Mesothelial cell of epicardium (in vitro differentiated cells): ENCODE data around the gene KLHL25. TPM values are rescaled to one million over a fixed set of nuclear protein-coding genes. Genes with fewer than 3 reads are reported as not detected.

Experiments
- DNase-seq, 2 experiments: peaks; one replicate each; pipeline ENCODE4 v3.0.0; 2021; ENCODE audit warnings: low spot score in 2 of 2; ENCODE audit not compliant: unreplicated experiment in 2 of 2
- H3K27ac Mint-ChIP-seq: 2 replicates; pipeline ENCODE4 v1.8.0; 2021; ENCODE audit warnings: mixed read lengths
- H3K27me3 Mint-ChIP-seq: 2 replicates; pipeline ENCODE4 v1.8.0; 2021; ENCODE audit warnings: low read depth, mixed read lengths
- H3K36me3 Mint-ChIP-seq: 2 replicates; pipeline ENCODE4 v1.8.0; 2021; ENCODE audit warnings: mixed read lengths
- H3K4me1 Mint-ChIP-seq: 2 replicates; pipeline ENCODE4 v1.8.0; 2021; ENCODE audit warnings: mixed read lengths
- H3K4me3 Mint-ChIP-seq: 2 replicates; pipeline ENCODE4 v1.8.0; 2021; ENCODE audit warnings: mild to moderate bottlenecking, moderate library complexity, mixed read lengths
- H3K9me3 Mint-ChIP-seq: 2 replicates; pipeline ENCODE4 v1.8.0; 2021; ENCODE audit warnings: mixed read lengths
- CTCF ChIP-seq: fragments of 200-600 bp; sonication (generic); IDR thresholded peaks from one replicate; pipeline ENCODE4 v1.5.0; 2021; ENCODE audit warnings: antibody characterized with exemption; ENCODE audit not compliant: unreplicated experiment
- total RNA-seq: library from RNA; stranded (reverse); gene quantifications from 3 replicates; pipeline ENCODE4 v1.2.1, GENCODE V29; 2021

KLHL25 gene
- total RNA-seq, 1 donor from 2014 or later, result 8.0 TPM

- DNase-seq, result no peak
- H3K27me3 Mint-ChIP-seq, result peaks cover 5% of the 10 kb centered on the region
- no peaks in the 10 kb centered on the region for H3K4me1 Mint-ChIP-seq
- H3K9me3 Mint-ChIP-seq, result no peaks in the 10 kb centered on the region
- H3K27ac Mint-ChIP-seq, result no peak overlapping the region
- H3K4me3 Mint-ChIP-seq, result no peak overlapping the region
- TF ChIP-seq CTCF, result no peak
- H3K36me3 Mint-ChIP-seq, result no peaks in the 10 kb centered on the region
Measured at GRCh38 chr15:85821545-85821944, 26.8 kb upstream of the KLHL25 start.

GRCh38 chr15:85819938-85820337 is 25.2 kb upstream of the KLHL25 start:
- no peak overlapping the region for H3K27ac Mint-ChIP-seq
- H3K4me1 Mint-ChIP-seq, result no peaks in the 10 kb centered on the region
- peaks cover 5% of the 10 kb centered on the region for H3K27me3 Mint-ChIP-seq
- no peak overlapping the region for H3K4me3 Mint-ChIP-seq
- no peaks in the 10 kb centered on the region for H3K36me3 Mint-ChIP-seq
- TF ChIP-seq CTCF, result no peak
- no peaks in the 10 kb centered on the region for H3K9me3 Mint-ChIP-seq
- no peak for DNase-seq

- H3K36me3 Mint-ChIP-seq, result no peaks in the 10 kb centered on the region
- no peak overlapping the region for H3K4me3 Mint-ChIP-seq
- TF ChIP-seq CTCF, result no peak
- DNase-seq, result no peak
- H3K27me3 Mint-ChIP-seq, result no peaks in the 10 kb centered on the region
- no peak overlapping the region for H3K27ac Mint-ChIP-seq
- no peaks in the 10 kb centered on the region for H3K4me1 Mint-ChIP-seq
- H3K9me3 Mint-ChIP-seq, result no peaks in the 10 kb centered on the region
Measured at GRCh38 chr15:85813234-85813633, 18.5 kb upstream of the KLHL25 start.

GRCh38 chr15:85810075-85810474 is 15.3 kb upstream of the KLHL25 start:
- Mint-ChIP-seq H3K27ac (no peak overlapping the region), H3K36me3 (no peaks in the 10 kb centered on the region), H3K4me1 (no peaks in the 10 kb centered on the region), H3K4me3 (no peak overlapping the region), H3K9me3 (peaks cover 7% of the 10 kb centered on the region), H3K27me3 (no peaks in the 10 kb centered on the region)
- DNase-seq, result no peak
- TF ChIP-seq CTCF, result no peak

- no peak for TF ChIP-seq CTCF
- no peaks in the 10 kb centered on the region for H3K27me3 Mint-ChIP-seq
- no peak overlapping the region for H3K4me3 Mint-ChIP-seq
- H3K9me3 Mint-ChIP-seq, result peaks cover 7% of the 10 kb centered on the region
- no peak for DNase-seq
- no peaks in the 10 kb centered on the region for H3K36me3 Mint-ChIP-seq
- H3K27ac Mint-ChIP-seq, result no peak overlapping the region
- H3K4me1 Mint-ChIP-seq, result no peaks in the 10 kb centered on the region
Measured at GRCh38 chr15:85805420-85805819, 10.7 kb upstream of the KLHL25 start.
